ENCODE measurements around the gene FRG1.

DNA sequence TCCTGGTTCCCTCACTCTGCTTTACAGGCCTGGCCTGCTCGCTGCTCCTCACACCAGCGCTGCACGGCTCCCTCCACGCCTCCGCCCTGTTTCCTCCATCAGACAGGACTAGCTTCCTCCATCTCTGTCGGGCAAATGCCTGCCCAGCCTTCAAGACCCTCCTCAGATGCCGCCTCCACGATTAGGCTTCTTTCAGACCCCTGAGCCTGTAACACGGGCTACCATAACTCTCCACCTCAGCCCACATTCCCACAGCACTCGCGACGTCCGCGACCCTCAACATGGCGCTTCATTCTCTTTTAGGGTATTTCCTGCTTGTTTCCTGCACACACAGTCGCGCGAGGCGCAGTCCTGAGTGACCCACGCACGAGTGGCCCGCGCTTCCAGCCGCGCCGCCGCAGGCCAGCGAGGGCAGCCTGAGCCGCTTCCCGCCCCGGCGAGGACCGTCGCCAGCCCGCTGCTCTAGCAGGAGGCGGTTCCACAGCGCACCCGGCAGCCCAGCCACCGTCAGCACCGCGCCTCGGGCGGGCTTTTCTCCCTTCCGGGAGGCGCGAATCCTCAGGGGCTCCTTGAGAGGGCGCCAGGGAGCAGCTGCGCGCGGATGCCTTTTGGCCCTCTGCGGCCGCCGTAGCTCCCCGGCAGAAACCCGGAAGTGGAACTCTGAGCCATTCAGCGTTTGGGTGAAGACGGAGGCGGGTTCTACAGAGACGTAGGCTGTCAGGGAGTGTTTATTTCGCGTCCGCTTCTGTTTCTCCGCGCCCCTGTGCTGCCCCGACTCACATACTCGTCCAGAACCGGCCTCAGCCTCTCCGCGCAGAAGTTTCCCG is at the start of gene FRG1:
- TF ChIP-seq EZH2phosphoT487 (conservative IDR thresholded peaks at IDR 0.05; ENCODE audit: low read length): no peak
- TF ChIP-seq, protein P1, sequence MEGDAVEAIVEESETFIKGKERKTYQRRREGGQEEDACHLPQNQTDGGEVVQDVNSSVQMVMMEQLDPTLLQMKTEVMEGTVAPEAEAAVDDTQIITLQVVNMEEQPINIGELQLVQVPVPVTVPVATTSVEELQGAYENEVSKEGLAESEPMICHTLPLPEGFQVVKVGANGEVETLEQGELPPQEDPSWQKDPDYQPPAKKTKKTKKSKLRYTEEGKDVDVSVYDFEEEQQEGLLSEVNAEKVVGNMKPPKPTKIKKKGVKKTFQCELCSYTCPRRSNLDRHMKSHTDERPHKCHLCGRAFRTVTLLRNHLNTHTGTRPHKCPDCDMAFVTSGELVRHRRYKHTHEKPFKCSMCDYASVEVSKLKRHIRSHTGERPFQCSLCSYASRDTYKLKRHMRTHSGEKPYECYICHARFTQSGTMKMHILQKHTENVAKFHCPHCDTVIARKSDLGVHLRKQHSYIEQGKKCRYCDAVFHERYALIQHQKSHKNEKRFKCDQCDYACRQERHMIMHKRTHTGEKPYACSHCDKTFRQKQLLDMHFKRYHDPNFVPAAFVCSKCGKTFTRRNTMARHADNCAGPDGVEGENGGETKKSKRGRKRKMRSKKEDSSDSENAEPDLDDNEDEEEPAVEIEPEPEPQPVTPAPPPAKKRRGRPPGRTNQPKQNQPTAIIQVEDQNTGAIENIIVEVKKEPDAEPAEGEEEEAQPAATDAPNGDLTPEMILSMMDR (IDR thresholded peaks at IDR 0.05; ENCODE audit: insufficient read depth, low read length, poor library complexity, severe bottlenecking): peak; percentile 80
